HL-60/S4 (cell line): ENCODE results near the gene MLF1.

Experiments used
- in situ Hi-C: fragments of 300-500 bp; cut with MboI; formaldehyde crosslinking; loops from 2 replicates; pipeline ENCODE4 v1.14.3; 2022; ENCODE audit warnings: low sequenced_read_pairs

Gene MLF1

DNA sequence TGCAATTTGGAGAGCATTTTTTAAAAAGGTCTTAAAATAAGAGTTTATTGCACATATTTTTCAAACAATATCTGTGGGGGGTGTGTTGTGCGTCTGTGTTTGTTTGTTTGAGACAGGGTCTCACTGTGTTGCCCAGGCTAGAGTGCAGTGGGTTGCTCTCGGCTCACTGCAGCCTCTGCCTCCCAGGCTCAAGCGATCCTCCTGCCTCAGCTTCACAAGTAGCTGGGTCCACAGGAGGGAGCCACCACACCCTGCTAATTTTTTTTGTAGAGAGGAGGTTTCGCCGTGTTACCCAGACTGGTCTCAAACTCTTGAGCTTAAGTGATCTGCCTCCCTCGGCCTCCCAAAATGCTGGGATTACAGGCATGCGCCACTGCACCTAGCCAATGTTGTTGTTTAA is 2.7 kb downstream of the MLF1 start:
- in situ Hi-C loops = no loop called here

- in situ Hi-C loops = no loop called here
Observed at GRCh38 chr3:158574646-158575045, 3.7 kb downstream of the MLF1 start.

GRCh38 chr3:158590223-158590622 is 19.2 kb downstream of the MLF1 start:
- in situ Hi-C loops = no loop called here

GRCh38 chr3:158600787-158601186 is 29.8 kb downstream of the MLF1 start:
- in situ Hi-C loops = no loop called here

- in situ Hi-C loops = no loop called here
Observed at GRCh38 chr3:158602227-158602626, 31.2 kb downstream of the MLF1 start.

DNA sequence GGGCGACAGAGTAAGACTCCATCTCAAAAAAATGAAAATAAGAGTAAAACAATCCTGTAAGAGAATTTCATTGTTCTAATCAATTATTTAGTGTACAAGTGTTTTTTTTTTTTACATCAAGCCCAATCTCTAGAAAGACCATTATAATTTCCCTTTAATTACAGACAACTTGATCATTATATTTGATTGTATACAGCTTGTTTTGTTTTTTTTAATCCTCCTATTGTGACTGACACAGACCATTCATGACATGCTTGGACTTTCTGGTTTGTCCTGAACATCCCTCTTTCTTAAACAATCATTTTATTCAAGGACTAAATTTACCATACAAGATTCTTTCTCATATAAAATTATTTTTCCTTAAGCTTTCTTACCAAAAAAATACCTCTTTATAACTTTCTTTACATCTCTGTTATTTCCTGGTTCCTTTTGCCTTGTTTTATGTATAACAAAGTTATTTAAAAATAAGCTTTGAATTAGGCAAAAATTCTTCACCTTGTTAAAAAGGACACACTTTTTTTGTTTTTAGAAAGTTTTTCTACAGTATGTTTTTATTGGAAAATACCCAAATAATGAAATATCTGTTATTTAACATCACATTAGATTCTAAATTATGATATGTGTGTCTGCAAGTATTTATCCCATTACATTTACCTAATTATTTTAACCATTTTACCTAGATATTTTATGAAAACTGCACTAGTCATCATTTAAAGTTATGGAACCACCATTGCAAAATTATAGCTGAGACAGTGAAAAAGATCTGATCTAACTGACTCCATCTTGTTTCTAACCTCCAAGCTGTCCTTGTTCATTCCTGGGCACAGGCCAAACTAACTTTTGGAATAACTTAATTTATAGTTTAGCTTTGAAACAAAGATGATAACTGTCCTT is 47.2 kb downstream of the MLF1 start:
- in situ Hi-C loops = no loop called here

DNA sequence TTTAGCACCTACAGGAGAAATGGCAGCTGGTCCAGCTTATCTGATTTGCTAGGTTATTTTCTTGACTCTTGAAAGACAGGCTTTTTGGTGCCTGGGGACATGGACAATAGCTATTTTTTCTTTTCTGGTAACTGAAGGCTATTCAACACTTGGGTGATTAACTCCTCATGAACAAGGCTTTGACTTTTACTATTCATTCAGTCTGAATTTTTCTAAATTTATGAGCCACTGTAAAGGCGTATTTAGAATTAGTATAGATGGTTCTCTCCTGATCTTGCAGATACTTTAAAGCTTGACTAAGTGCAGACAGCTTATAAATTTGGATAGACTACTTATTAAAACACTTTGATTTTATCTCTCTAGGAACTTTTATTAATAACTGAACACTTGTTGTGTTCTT is 54.9 kb downstream of the MLF1 start:
- in situ Hi-C loops = no loop called here

GRCh38 chr3:158631981-158632380 is 61.0 kb downstream of the MLF1 start:
- in situ Hi-C loops = no loop called here

GRCh38 chr3:158640646-158641045 is 69.7 kb downstream of the MLF1 start:
- in situ Hi-C loops = no loop called here

- in situ Hi-C loops = no loop called here
Observed at GRCh38 chr3:158642005-158642404, 71.0 kb downstream of the MLF1 start.

- in situ Hi-C loops = no loop called here
Observed at GRCh38 chr3:158642474-158643210, 71.6 kb downstream of the MLF1 start.

GRCh38 chr3:158644345-158644908 is 73.4 kb downstream of the MLF1 start, which contains the start of gene GFM1:
TSS of gene GFM1 (plus strand) at chr3:158644527. CDS start at chr3:158644635, 108 bp downstream.
- in situ Hi-C loops = no loop called here

DNA sequence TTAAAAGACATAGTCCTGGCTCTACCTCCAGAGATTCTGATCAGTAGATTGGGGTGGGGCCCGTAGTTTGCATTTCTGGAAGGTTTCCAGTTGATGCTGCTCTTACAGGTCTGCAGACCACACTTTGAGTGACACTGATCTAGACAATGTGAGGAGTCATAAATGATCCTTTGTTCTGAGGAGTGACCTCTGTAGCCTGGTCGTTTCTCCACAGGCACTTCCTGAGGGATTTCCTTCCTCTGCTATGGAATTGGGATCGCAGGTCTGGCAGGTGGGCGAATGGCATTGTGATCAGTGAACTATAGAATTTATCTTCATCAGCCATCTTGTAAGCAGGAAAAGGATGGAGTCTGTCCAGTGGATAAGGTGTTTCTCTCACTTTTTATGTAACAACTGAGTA is 78.8 kb downstream of the MLF1 start:
- in situ Hi-C loops = loop anchor here (25.0 kb wide), 2 partner anchors 138 to 613 kb away; no protein-coding TSS in a partner anchor

DNA sequence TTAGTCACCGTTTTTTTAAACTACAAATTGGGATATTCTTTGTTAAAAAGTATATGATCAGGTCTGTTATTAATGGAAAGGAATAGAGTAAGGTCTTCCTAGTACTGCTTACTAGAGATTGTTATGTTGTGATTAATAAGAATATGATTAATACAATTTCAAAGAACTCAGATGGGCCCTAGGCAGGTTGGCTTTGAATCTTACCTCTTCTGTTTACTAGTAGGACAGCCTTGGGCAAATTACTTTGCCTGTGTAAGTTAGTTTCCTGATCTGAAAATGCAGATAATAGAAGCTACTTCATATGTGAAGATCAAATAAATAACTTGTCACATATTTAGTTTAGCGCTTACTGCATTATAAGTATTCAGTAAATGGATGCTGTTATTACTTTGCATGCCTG is 80.2 kb downstream of the MLF1 start:
- in situ Hi-C loops = loop anchor here (25.0 kb wide), 2 partner anchors 136 to 611 kb away; no protein-coding TSS in a partner anchor

GRCh38 chr3:158652463-158652862 is 81.5 kb downstream of the MLF1 start:
- in situ Hi-C loops = loop anchor here (25.0 kb wide), 2 partner anchors 135 to 610 kb away; no protein-coding TSS in a partner anchor
